NB4 (cell line): Measurements from ENCODE around the gene SLC25A21.

Experiments used
- MYC ChIP-seq: IDR thresholded peaks from 2 replicates; pipeline ENCODE4 v1.6.1; 2011; ENCODE audit warnings: low read depth, low read length
- TF ChIP-seq, protein P1 (sequence below): IDR thresholded peaks from one replicate; pipeline ENCODE4 v1.5.1; 2012; ENCODE audit warnings: low read depth, low read length
- TF ChIP-seq, protein P2 (sequence below): IDR thresholded peaks from 2 replicates; pipeline ENCODE4 v1.6.1; 2011; ENCODE audit warnings: low read depth, low read length

DNA sequence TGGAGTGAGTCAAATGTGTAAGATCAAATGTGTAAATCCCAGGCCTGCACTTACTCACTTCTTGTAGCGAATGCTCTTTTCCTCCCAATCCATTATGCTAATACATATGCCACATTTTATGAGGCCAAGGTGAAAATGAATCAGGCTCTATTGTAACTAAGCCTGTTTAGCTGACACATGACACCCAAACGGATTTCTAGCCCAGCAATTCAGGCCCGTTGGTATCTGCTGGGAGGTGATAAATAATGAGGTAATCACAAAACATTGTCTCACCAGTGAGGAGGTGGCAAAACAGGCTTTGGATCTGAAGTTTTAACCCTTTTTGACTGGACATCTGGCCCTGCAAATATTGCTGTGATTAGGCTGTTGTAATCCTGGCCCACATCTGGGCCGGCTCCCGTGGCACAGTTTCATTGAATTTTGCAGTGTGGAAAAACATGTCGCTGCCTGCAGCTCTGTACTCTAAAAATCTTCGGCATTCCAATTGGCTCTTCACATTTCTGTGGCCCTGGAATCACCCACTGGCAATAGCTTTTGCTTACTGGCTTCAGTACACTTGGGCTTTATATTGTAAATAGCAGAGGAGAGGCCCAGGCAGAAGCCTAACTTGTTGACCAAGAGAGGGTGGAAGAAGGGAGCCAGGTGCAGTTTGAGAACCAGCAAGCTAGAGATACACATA, 404.7 kb downstream of the SLC25A21 start:
- TF ChIP-seq, protein P1, sequence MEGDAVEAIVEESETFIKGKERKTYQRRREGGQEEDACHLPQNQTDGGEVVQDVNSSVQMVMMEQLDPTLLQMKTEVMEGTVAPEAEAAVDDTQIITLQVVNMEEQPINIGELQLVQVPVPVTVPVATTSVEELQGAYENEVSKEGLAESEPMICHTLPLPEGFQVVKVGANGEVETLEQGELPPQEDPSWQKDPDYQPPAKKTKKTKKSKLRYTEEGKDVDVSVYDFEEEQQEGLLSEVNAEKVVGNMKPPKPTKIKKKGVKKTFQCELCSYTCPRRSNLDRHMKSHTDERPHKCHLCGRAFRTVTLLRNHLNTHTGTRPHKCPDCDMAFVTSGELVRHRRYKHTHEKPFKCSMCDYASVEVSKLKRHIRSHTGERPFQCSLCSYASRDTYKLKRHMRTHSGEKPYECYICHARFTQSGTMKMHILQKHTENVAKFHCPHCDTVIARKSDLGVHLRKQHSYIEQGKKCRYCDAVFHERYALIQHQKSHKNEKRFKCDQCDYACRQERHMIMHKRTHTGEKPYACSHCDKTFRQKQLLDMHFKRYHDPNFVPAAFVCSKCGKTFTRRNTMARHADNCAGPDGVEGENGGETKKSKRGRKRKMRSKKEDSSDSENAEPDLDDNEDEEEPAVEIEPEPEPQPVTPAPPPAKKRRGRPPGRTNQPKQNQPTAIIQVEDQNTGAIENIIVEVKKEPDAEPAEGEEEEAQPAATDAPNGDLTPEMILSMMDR: no peak
- TF ChIP-seq, protein P2, sequence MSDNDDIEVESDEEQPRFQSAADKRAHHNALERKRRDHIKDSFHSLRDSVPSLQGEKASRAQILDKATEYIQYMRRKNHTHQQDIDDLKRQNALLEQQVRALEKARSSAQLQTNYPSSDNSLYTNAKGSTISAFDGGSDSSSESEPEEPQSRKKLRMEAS: no peak
- TF ChIP-seq MYC: no peak
